Sigmoid colon (tissue), 4 donors: Measurements from ENCODE around the gene CPOX.

Experiments used
- EP300 ChIP-seq, 4 donors: sonication (generic); formaldehyde crosslinking; IDR thresholded peaks; one replicate each; pipeline ENCODE4 v1.6.1; 2017; ENCODE audit warnings: antibody characterized with exemption in 4 of 4
- POLR2A ChIP-seq, 2 donors: fragments of 450-650 bp; IDR thresholded peaks; one replicate each; pipeline ENCODE4 v1.6.1; 2016; ENCODE audit warnings: antibody characterized with exemption in 2 of 2, mild to moderate bottlenecking in 2 of 2, moderate library complexity in 2 of 2
- TF ChIP-seq, protein P1 (sequence below), 4 experiments: fragments of 450-650 bp in 3 of 4; fragments of 200-600 bp in 1 of 4; IDR thresholded peaks; one replicate each; pipeline ENCODE4 v1.5.1; 2016 to 2019; ENCODE audit warnings: antibody characterized with exemption in 4 of 4, mild to moderate bottlenecking in 3 of 4, moderate library complexity in 2 of 4

DNA sequence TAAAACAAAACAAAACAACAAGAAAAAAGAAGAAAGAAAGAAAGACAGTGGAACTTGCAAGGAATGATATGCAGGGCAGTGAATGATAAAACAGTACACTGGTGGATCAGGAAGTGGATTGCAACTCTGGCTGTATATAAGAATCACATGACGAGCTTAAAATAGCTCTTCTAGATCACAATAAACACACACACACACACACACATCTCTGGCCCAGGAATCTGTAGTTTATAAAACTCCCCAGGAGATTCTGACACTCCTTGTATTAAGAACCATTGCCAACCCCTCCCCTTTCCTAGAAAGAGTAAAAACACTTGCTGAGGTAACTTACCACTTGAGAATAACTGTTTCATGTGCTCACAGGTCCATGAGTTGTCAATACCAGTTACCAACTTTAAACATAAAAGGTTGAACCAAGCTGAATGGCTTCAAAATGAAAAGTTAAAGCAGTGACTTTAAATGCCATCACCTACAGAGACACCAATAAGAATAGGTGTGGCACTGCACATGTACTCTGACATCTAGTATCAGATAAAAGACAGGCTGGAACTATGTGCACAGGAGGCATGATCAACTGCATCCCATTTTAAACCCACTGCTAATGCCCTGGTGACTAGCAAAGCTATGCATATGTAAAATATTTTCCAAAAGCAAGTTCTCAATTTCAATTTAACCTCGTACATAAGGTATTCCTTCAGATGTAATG is 3.9 kb downstream of the CPOX start:
- TF ChIP-seq, protein P1, sequence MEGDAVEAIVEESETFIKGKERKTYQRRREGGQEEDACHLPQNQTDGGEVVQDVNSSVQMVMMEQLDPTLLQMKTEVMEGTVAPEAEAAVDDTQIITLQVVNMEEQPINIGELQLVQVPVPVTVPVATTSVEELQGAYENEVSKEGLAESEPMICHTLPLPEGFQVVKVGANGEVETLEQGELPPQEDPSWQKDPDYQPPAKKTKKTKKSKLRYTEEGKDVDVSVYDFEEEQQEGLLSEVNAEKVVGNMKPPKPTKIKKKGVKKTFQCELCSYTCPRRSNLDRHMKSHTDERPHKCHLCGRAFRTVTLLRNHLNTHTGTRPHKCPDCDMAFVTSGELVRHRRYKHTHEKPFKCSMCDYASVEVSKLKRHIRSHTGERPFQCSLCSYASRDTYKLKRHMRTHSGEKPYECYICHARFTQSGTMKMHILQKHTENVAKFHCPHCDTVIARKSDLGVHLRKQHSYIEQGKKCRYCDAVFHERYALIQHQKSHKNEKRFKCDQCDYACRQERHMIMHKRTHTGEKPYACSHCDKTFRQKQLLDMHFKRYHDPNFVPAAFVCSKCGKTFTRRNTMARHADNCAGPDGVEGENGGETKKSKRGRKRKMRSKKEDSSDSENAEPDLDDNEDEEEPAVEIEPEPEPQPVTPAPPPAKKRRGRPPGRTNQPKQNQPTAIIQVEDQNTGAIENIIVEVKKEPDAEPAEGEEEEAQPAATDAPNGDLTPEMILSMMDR (IDR thresholded peaks at IDR 0.05) = no peak
- no peak for TF ChIP-seq EP300 (IDR thresholded peaks at IDR 0.05)
- TF ChIP-seq POLR2A (IDR thresholded peaks at IDR 0.05) = no peak
